ENCODE measurements around the gene DPYSL4. TPM values are rescaled to one million over a fixed set of nuclear protein-coding genes. Genes with fewer than 3 reads are reported as not detected.

Gene DPYSL4
- total and polyA plus RNA-seq, 2 experiments from 2014 or later, result 2.1 TPM

- in situ Hi-C loops (cut with MboI), result no loop called here
Measured at GRCh38 chr10:132253092-132253687, 66.4 kb downstream of the DPYSL4 start.

GRCh38 chr10:132254841-132255240 lies 68.1 kb downstream of the DPYSL4 start:
- H3K4me1 ChIP-seq (ENCODE audit: insufficient read depth), result peaks cover 5% of the 10 kb centered on the region; the same call in 1 of the 2 replicates
- H3K4me2 ChIP-seq (ENCODE audit: unreplicated experiment), result no peak overlapping the region
- H3K36me3 ChIP-seq (ENCODE audit: low read depth), result no peaks in the 10 kb centered on the region
- no peak overlapping the region for H3K4me3 ChIP-seq
- no peaks in the 10 kb centered on the region for H3K9me2 ChIP-seq (ENCODE audit: insufficient read depth)
- no peak for TF ChIP-seq EZH2 (IDR thresholded peaks at IDR 0.05; ENCODE audit: insufficient read depth, poor library complexity, severe bottlenecking)
- H3K27me3 ChIP-seq (replicated peaks; ENCODE audit: insufficient read depth), result no peaks in the 10 kb centered on the region
- no peak overlapping the region for H3K9ac ChIP-seq
- H4K20me1 ChIP-seq (ENCODE audit: insufficient read depth), result no peaks in the 10 kb centered on the region
- DNase-seq, result no peak
- no peak overlapping the region for H3K27ac ChIP-seq
- in situ Hi-C loops (cut with MboI), result no loop called here
- no peaks in the 10 kb centered on the region for H3F3A ChIP-seq (ENCODE audit: insufficient read depth)
- no peaks in the 10 kb centered on the region for H3K9me3 ChIP-seq (ENCODE audit: low read depth)
- no peak overlapping the region for H2AFZ ChIP-seq
- no peaks in the 10 kb centered on the region for H3K79me2 ChIP-seq (ENCODE audit: insufficient read depth)
- 64 to 69% methylated on average over 13 to 14 of the region's 14 CpGs for WGBS, 2 experiments (ENCODE audit: low coverage in 1 of 2, low lambda C conversion rate in 2 of 2, missing lambda C conversion rate in 2 of 2)

More at GRCh38 chr10:132253092-132253687, 66.4 kb downstream of the DPYSL4 start:
- Histone ChIP-seq H3K4me2 (ENCODE audit: unreplicated experiment) (no peak overlapping the region), H3K79me2 (ENCODE audit: insufficient read depth) (no peaks in the 10 kb centered on the region), H3K36me3 (ENCODE audit: low read depth) (no peaks in the 10 kb centered on the region), H3K9me2 (ENCODE audit: insufficient read depth) (no peaks in the 10 kb centered on the region), H3K27me3 (replicated peaks; ENCODE audit: insufficient read depth) (no peaks in the 10 kb centered on the region), H3K9me3 (ENCODE audit: low read depth) (no peaks in the 10 kb centered on the region), H3K4me3 (no peak overlapping the region), H3K9ac (no peak overlapping the region), H4K20me1 (ENCODE audit: insufficient read depth) (no peaks in the 10 kb centered on the region), H3K4me1 (ENCODE audit: insufficient read depth) (peaks cover 5% of the 10 kb centered on the region; the same call in 1 of the 2 replicates), H3F3A (ENCODE audit: insufficient read depth) (no peaks in the 10 kb centered on the region), H2AFZ (no peak overlapping the region), H3K27ac (no peak overlapping the region)
- 62 to 66% methylated on average over 10 to 18 of the region's 19 CpGs for WGBS, 2 experiments (ENCODE audit: low coverage in 1 of 2, low lambda C conversion rate in 2 of 2, missing lambda C conversion rate in 2 of 2)
- TF ChIP-seq EZH2phosphoT487 (IDR thresholded peaks at IDR 0.05; ENCODE audit: insufficient read depth, low read depth) (no peak), EZH2 (IDR thresholded peaks at IDR 0.05; ENCODE audit: insufficient read depth, poor library complexity, severe bottlenecking) (no peak)
- DNase-seq, result no peak

Other genes starting within 250 kb of the DPYSL4 start
- gene BNIP3, start 205.0 kb upstream of the DPYSL4 start, total RNA-seq (2014; rRNA removed; shearing (Covaris generic)), result 283 and 423 TPM in 2 replicates
- gene BNIP3, start 205.0 kb upstream of the DPYSL4 start, polyA plus RNA-seq (2016; fragmentation: Nextera tagmentation; extraction: Ambion mirVana), result 370 and 384 TPM in 2 replicates
- gene JAKMIP3, start 121.0 kb upstream of the DPYSL4 start, total RNA-seq (2014; rRNA removed; shearing (Covaris generic)), result not detected in 2 replicates
- gene JAKMIP3, start 121.0 kb upstream of the DPYSL4 start, polyA plus RNA-seq (2016; fragmentation: Nextera tagmentation; extraction: Ambion mirVana), result 0.04 and 0.06 TPM in 2 replicates
- 7.1 and 9.8 TPM in 2 replicates for gene STK32C, start 121.0 kb downstream of the DPYSL4 start, total RNA-seq (2014; rRNA removed; shearing (Covaris generic))
- 8.8 TPM in 2 replicates for gene STK32C, start 121.0 kb downstream of the DPYSL4 start, polyA plus RNA-seq (2016; fragmentation: Nextera tagmentation; extraction: Ambion mirVana)
- 7.5 and 11.1 TPM in 2 replicates for gene LRRC27, start 145.2 kb downstream of the DPYSL4 start, total RNA-seq (2014; rRNA removed; shearing (Covaris generic))
- 9.6 and 11.5 TPM in 2 replicates for gene LRRC27, start 145.2 kb downstream of the DPYSL4 start, polyA plus RNA-seq (2016; fragmentation: Nextera tagmentation; extraction: Ambion mirVana)
- 2.4 and 5.8 TPM in 2 replicates for gene PWWP2B, start 210.3 kb downstream of the DPYSL4 start, total RNA-seq (2014; rRNA removed; shearing (Covaris generic))
- 0.66 TPM in 2 replicates for gene PWWP2B, start 210.3 kb downstream of the DPYSL4 start, polyA plus RNA-seq (2016; fragmentation: Nextera tagmentation; extraction: Ambion mirVana)

All from GM23248 (cell line).